H1 (cell line): ENCODE data around the gene LRP11. TPM values are rescaled to one million over a fixed set of nuclear protein-coding genes. Genes with fewer than 3 reads are reported as not detected.

Source experiments
- CTBP2 ChIP-seq: IDR thresholded peaks from 2 replicates; pipeline ENCODE4 v1.7.0; 2011; ENCODE audit warnings: borderline replicate concordance, mild to moderate bottlenecking, moderate library complexity, mixed read lengths, low read length; ENCODE audit not compliant: insufficient read depth, insufficient read length
- FOSL1 ChIP-seq: IDR thresholded peaks from 2 replicates; pipeline ENCODE4 v1.6.1; 2011; ENCODE audit warnings: mild to moderate bottlenecking, low read depth, low read length, moderate library complexity; ENCODE audit not compliant: insufficient read depth
- SIN3A ChIP-seq, 2 experiments: IDR thresholded peaks in 1 of 2; conservative IDR thresholded peaks in 1 of 2; 2 replicates each; pipeline ENCODE4 v1.6.1; 2011 to 2012; ENCODE audit warnings: low read length in 2 of 2, improper control_type of control experiment in 1 of 2, low read depth in 1 of 2, mild to moderate bottlenecking in 1 of 2
- SP4 ChIP-seq: IDR thresholded peaks from 2 replicates; pipeline ENCODE4 v1.6.1; 2012; ENCODE audit warnings: low read length, inconsistent platforms
- SRF ChIP-seq: IDR thresholded peaks from 2 replicates; pipeline ENCODE4 v1.6.1; 2011; ENCODE audit warnings: mild to moderate bottlenecking, low read depth, low read length, moderate library complexity
- polyA plus RNA-seq, 7 experiments: library from polyadenylated mRNA; depleted of rRNA in 3 of 7; stranded (reverse) in 5 of 7; unstranded in 2 of 7; fragments of >200 nt in 5 of 7; fragments of 200-250 nt in 2 of 7; gene quantifications; 1 replicate in 5 of 7; 2 replicates in 1 of 7; 4 replicates in 1 of 7; pipeline versions ENCODE4 v1.2.1 to v1.2.3, GENCODE V29; 2011 to 2013; ENCODE audit warnings: missing spikeins in 2 of 7, mixed read lengths in 2 of 7
- total RNA-seq: library from RNA; stranded (reverse); fragmentation: NEBNext Ultra II Directional; extraction: Animal tissue kit (Norgen Biotek cat#: 25700); gene quantifications from 2 replicates; pipeline ENCODE4 v1.2.1, GENCODE V29; 2021

The LRP11 gene
- total and polyA plus RNA-seq, 2 of the 8 experiments (the other 6 are each of a cell fraction or from before 2014, with no cell fraction given), result 11.0 to 20.0 TPM

DNA sequence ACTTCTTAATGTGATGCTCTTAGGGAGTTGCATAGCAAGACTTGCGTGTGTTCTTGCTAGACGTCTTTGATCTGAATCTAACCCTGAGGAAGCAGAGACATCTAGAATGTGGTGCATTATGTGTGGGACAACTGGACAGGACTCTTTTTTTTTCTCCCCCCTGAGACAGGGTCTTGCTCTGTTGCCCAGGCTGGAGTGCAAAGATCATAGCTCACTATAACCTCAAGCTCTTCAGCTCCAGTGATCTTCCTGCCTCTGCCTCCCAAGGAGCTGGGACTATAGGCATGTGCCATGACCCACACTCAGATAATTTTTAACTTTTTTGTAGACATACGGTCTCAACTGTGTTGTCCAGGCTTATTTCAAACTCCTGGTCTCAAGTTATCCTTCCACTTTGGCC, 80.6 kb downstream of the LRP11 start (continued):
- TF ChIP-seq CTBP2, result no peak
- no peak for TF ChIP-seq FOSL1
- TF ChIP-seq SRF, result no peak
- no peak for TF ChIP-seq SP4
- TF ChIP-seq SIN3A (conservative IDR thresholded peaks at IDR 0.05 in 1 of 2, IDR thresholded peaks at IDR 0.05 in 1 of 2; ENCODE audit: low read depth in 1 of 2, low read length in 2 of 2), result no peak
